ENCODE measurements around the gene KCNE3.
A peak's percentile ranks its signal among the peaks of the same experiment; 100 is the strongest.

KCNE3 gene, protein sequence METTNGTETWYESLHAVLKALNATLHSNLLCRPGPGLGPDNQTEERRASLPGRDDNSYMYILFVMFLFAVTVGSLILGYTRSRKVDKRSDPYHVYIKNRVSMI

DNA sequence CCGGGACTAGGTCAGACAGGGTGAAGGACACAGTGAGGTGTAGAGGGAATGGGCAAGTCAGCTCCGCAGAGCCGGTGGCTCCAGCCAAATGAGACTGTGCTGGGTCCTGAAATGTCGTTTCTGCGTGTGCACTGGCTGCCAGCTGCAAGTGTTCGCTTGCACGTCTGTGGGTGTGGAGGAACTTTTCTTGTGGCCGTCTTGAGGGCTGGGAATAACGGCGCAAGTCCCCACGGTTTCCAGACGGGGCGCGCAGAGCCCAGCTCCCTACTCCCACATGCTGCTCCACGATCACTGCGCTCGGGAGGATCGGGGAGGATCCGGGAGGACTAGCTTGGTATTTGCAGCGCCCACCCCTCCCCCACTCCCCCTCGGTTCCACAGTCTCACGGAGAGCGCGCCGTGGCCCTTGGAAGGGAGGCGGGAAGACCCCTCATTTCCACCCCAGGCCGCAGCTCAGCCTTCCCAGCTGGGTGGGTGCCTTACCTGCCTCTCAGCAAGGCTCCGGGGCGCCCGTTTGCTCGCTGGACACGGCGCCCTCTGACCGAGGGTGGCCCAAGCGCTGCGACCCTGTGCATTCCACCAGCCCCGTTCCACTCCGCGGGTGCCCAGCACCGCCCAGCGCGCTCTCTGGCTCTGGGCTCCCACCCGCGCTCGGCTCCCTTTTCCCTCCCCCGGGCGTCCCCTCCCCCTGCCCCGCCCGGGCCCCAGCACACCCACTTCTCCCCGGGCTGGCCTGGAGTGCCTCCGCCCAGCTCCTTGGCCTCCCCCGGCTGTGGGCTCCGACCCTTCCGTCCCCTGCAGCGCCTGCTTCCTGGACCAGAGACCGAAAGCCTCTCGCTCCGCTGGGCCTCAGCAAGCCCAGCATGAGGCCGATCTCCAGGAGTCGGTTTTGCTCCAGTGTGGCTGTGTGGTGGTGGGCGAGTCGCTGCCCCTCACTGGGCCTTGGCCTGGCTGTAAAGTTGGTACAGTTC lies at the start of gene KCNE3:
KCNE3 (minus strand) TSS at position 634 of the 970 bp plus-strand sequence. CDS start 9,986 bp downstream, outside the sequence.
- no peaks in the 10 kb centered on the region for H3K36me3 ChIP-seq (ENCODE audit: control insufficient read depth, insufficient read depth, low read length, severe bottlenecking)
- H3K4me3 ChIP-seq (ENCODE audit: low read length): peak within 1 kb of the TSS; percentile 60
- peaks cover 47% of the 10 kb centered on the region for H3K27me3 ChIP-seq (replicated peaks; ENCODE audit: control insufficient read depth, insufficient read depth, low read length)
- peak; percentile 39 for DNase-seq (ENCODE audit: low read depth)
- no peaks in the 10 kb centered on the region for H3K9me3 ChIP-seq (ENCODE audit: control insufficient read depth, low read length)
- peaks cover 10% of the 10 kb centered on the region for H3K4me1 ChIP-seq (ENCODE audit: control insufficient read depth, insufficient read depth, low read length)
- peak within 1 kb of the TSS; percentile 17 for H3K9ac ChIP-seq (ENCODE audit: low read length)

DNA sequence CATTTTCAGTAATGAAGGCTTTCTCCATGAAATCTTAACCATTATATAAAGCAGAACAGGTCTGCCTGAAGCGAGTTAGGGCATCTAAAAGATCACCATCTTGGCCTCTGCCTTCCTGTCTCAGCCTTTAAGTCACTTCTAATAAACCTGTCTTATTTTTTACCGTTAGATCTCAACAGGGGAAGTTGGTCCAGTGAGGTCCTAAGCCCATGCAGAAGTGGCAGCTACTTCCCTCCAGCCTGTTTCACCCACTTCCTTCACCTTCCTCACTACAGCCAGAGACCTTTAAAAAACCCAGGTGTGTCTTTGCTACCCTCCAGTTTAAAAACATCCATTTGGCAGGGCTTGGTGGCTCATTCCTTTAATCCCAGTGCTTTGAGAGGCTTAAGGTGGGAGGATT lies 40.2 kb upstream of the KCNE3 start:
- H3K9ac ChIP-seq (ENCODE audit: low read length): no peak overlapping the region
- DNase-seq (ENCODE audit: low read depth): no peak
- H3K36me3 ChIP-seq (ENCODE audit: control insufficient read depth, insufficient read depth, low read length, severe bottlenecking): no peaks in the 10 kb centered on the region
- no peaks in the 10 kb centered on the region for H3K9me3 ChIP-seq (ENCODE audit: control insufficient read depth, low read length)
- H3K4me1 ChIP-seq (ENCODE audit: control insufficient read depth, insufficient read depth, low read length): peaks cover 5% of the 10 kb centered on the region
- H3K4me3 ChIP-seq (ENCODE audit: low read length): no peak overlapping the region
- H3K27me3 ChIP-seq (replicated peaks; ENCODE audit: control insufficient read depth, insufficient read depth, low read length): peaks cover 7% of the 10 kb centered on the region

DNA sequence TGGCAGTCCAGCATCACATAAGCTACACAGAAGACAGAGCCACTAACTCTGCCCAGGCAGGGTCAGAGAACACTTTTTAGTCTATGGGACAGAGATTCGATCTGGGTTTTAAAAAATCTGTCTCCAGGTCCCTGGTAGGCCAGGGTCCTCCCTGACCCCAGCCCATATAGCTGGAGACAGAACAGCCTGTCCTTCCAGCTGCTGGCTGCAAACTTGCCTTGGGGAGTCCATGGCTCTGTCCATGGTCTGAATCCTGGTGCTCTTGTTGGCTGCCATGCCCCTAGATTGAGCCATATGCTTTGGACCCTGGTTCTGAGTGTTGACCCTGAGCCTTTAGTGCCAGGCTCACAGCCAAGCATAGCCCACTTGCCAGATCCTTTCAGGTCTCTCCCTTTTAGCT lies 39.5 kb upstream of the KCNE3 start:
- Histone ChIP-seq H3K9me3 (ENCODE audit: control insufficient read depth, low read length) (no peaks in the 10 kb centered on the region), H3K27me3 (replicated peaks; ENCODE audit: control insufficient read depth, insufficient read depth, low read length) (peaks cover 7% of the 10 kb centered on the region), H3K36me3 (ENCODE audit: control insufficient read depth, insufficient read depth, low read length, severe bottlenecking) (no peaks in the 10 kb centered on the region), H3K4me1 (ENCODE audit: control insufficient read depth, insufficient read depth, low read length) (peaks cover 5% of the 10 kb centered on the region), H3K9ac (ENCODE audit: low read length) (no peak overlapping the region), H3K4me3 (ENCODE audit: low read length) (no peak overlapping the region)
- no peak for DNase-seq (ENCODE audit: low read depth)

DNA sequence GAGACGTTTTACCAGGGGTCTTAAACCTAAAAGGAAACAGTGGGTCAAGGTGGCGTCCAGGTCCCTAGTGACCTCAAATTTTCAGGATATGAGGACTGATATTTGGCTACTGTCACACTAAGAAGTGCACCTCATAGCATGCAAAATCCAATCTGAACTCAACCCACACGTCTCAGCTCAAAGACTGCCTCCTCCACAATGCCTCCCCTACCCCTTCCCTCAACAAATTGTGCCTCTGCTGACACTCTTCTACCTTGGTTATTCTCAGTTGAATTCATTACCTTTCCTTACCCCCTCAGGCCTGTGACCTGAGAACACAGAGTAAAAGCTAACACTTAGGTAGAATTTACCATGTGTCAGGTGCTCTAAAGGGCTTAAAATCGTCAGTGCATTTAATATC lies 38.6 kb upstream of the KCNE3 start:
- peaks cover 5% of the 10 kb centered on the region for H3K4me1 ChIP-seq (ENCODE audit: control insufficient read depth, insufficient read depth, low read length)
- H3K4me3 ChIP-seq (ENCODE audit: low read length): no peak overlapping the region
- H3K9ac ChIP-seq (ENCODE audit: low read length): no peak overlapping the region
- no peaks in the 10 kb centered on the region for H3K36me3 ChIP-seq (ENCODE audit: control insufficient read depth, insufficient read depth, low read length, severe bottlenecking)
- DNase-seq (ENCODE audit: low read depth): no peak
- H3K9me3 ChIP-seq (ENCODE audit: control insufficient read depth, low read length): no peaks in the 10 kb centered on the region
- H3K27me3 ChIP-seq (replicated peaks; ENCODE audit: control insufficient read depth, insufficient read depth, low read length): peaks cover 3% of the 10 kb centered on the region

DNA sequence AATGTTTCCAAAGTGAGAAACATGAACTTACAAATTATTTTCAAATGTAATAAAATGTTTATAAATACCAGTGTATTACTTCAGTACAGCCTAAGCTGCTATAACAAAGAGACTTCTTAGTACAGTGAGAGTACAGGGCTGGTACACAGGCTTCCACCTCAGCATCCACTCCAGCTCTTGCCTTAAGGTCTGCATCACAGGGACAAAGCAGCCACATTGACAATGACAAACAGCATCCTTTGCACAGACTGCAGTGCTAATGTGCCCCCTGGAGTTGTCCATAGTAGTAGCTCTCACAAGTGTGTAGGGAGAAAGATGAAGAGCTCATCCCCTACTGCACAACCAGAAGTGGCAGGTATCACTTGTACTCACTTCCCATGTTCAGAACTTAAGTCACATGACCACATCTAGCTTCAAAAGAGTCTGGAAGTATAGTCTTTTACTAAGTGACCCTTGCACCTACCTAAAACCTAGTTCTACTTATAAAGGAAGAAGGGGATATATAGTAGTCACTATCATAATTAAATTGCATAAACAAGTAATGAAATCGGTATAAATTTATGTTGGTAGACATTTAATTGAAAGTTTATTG lies 36.8 kb upstream of the KCNE3 start:
- Histone ChIP-seq H3K36me3 (ENCODE audit: control insufficient read depth, insufficient read depth, low read length, severe bottlenecking) (no peaks in the 10 kb centered on the region), H3K9ac (ENCODE audit: low read length) (no peak overlapping the region), H3K9me3 (ENCODE audit: control insufficient read depth, low read length) (no peaks in the 10 kb centered on the region), H3K4me3 (ENCODE audit: low read length) (no peak overlapping the region), H3K4me1 (ENCODE audit: control insufficient read depth, insufficient read depth, low read length) (peaks cover 5% of the 10 kb centered on the region), H3K27me3 (replicated peaks; ENCODE audit: control insufficient read depth, insufficient read depth, low read length) (no peaks in the 10 kb centered on the region)
- DNase-seq (ENCODE audit: low read depth): no peak

DNA sequence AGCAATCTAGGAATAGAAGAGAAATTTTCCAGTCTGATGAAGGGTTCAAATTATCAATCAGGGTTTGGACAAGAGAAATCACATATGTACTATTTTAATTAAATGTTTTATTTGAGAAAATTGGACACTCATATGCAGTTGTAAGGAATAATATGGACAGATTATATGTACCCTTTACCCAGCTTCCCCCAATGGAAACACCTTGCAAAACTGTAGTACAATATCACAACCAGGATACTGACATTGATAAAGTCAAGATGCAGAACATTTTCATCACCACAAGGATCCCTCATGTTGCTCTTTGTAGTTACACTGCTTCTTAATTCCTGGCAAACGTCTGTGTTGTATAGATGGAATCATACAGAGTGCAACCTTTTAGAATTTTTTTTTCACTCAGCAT lies 27.6 kb upstream of the KCNE3 start:
- H3K4me3 ChIP-seq (ENCODE audit: low read length): no peak overlapping the region
- DNase-seq (ENCODE audit: low read depth): no peak
- no peak overlapping the region for H3K9ac ChIP-seq (ENCODE audit: low read length)
- H3K27me3 ChIP-seq (replicated peaks; ENCODE audit: control insufficient read depth, insufficient read depth, low read length): no peaks in the 10 kb centered on the region
- H3K9me3 ChIP-seq (ENCODE audit: control insufficient read depth, low read length): no peaks in the 10 kb centered on the region
- H3K36me3 ChIP-seq (ENCODE audit: control insufficient read depth, insufficient read depth, low read length, severe bottlenecking): no peaks in the 10 kb centered on the region
- H3K4me1 ChIP-seq (ENCODE audit: control insufficient read depth, insufficient read depth, low read length): peaks cover 9% of the 10 kb centered on the region

DNA sequence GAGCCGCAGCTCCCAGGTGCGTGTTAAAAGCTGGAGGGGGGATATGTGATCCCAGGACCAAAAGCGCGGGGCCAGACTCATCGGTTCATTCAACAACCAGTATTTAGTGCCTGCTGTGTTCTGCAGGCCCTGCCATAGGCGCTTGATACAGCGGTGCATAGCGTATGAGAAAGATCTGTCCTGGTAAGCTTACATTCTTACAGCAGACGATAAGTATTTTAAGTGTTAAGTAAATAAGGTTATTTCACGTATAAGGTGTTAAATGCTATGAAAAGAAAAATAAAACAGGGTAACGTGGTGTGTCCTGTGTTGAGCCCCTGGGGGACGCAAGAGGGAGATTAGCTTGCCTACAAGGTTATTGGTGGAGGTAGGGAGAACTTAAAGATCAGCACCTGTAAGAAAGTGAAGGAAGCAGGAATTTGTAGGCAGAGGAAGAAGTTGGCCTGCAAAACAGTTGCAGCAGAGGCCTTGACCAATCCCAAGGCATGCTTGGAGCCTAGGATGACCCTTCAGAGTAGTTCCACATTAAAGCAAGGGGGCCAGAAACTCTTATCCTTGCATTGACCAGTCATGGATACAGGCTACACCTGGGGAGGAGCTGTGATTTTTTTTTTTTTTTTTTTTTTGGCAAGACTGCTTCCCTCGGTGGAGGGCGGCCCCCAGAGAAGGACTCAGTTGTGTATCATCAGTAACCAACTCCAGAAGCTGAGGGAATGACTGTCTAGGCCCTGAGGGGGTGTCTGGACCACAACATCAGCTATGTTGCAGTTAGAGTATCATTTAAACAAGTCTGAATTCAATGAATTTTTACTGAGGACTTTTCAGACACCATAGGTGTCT lies 26.7 kb upstream of the KCNE3 start:
- no peaks in the 10 kb centered on the region for H3K9me3 ChIP-seq (ENCODE audit: control insufficient read depth, low read length)
- H3K36me3 ChIP-seq (ENCODE audit: control insufficient read depth, insufficient read depth, low read length, severe bottlenecking): no peaks in the 10 kb centered on the region
- H3K27me3 ChIP-seq (replicated peaks; ENCODE audit: control insufficient read depth, insufficient read depth, low read length): no peaks in the 10 kb centered on the region
- H3K4me3 ChIP-seq (ENCODE audit: low read length): peak overlapping the region; percentile 92
- peak overlapping the region; percentile 97 for H3K9ac ChIP-seq (ENCODE audit: low read length)
- peak; percentile 80 for DNase-seq (ENCODE audit: low read depth)
- H3K4me1 ChIP-seq (ENCODE audit: control insufficient read depth, insufficient read depth, low read length): peaks cover 9% of the 10 kb centered on the region

DNA sequence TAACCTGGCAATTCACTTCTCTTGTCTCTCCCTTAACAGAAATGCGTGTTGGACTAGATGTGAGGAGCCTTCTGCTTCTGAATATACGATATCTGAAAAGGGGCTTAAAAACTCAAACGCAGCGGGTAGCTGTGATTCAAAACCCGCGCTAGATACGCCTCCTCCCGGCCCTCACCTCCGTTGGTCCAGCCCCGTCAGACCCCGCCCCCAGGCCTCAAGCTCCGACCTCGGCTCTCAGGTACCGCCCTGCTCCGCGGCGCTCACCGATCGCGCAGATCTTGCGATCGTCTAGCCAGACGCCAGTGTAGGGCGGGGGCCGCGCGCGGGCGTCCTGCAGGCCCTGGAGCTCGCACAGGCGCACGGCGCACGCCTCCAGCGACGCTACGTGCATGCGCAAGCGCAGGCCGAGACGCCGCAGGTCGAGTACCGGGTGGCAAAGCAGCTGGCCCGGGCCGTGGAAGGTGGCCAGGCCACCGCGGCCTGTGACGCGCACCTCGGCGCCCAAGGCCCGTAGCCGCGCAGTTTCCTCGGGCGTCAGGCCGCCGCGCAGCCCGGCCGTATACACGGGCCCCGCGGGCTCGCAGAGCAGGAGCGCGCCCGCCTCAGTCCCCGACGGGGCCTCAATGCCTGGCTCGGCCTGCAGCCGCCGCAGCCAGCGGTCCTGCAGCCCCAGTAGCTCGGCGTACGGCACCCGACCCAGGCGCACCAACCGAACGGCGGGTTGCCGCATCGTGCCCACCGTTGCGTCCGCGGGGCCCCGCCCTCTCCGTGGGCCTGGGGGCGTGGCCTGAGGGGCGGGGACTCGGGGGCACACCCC lies 25.8 kb upstream of the KCNE3 start, which contains the start of gene LIPT2:
LIPT2 (minus strand) TSS at position 751 of the 817 bp plus-strand sequence; CDS start at position 730, 21 bp downstream.
- Histone ChIP-seq H3K36me3 (ENCODE audit: control insufficient read depth, insufficient read depth, low read length, severe bottlenecking) (no peaks in the 10 kb centered on the region), H3K4me1 (ENCODE audit: control insufficient read depth, insufficient read depth, low read length) (peaks cover 9% of the 10 kb centered on the region), H3K9me3 (ENCODE audit: control insufficient read depth, low read length) (no peaks in the 10 kb centered on the region), H3K27me3 (replicated peaks; ENCODE audit: control insufficient read depth, insufficient read depth, low read length) (no peaks in the 10 kb centered on the region), H3K9ac (ENCODE audit: low read length) (peak within 1 kb of the TSS; percentile 97), H3K4me3 (ENCODE audit: low read length) (peak within 1 kb of the TSS; percentile 92)
- DNase-seq (ENCODE audit: low read depth): peak; percentile 95

DNA sequence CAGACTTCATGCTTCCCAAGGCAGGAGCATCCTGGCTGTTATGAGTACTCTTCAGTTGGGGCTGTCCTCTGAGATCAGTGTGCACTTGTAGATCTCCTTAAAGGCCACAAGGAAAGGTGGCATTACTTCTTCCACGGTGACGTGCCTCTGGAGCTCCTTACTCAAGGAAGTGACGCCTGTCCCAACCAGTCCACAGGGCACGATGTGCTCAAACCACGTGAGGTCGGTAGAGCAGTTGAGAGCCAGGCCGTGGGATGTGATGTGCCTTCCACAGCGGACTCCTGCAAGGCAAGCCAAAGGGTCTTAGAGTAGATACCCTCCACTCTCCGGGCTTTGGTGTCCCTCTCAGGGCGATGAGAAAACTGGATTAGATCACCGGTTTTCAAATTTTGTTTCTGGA lies 24.7 kb upstream of the KCNE3 start:
- Histone ChIP-seq H3K27me3 (replicated peaks; ENCODE audit: control insufficient read depth, insufficient read depth, low read length) (no peaks in the 10 kb centered on the region), H3K4me1 (ENCODE audit: control insufficient read depth, insufficient read depth, low read length) (peaks cover 9% of the 10 kb centered on the region), H3K9ac (ENCODE audit: low read length) (no peak overlapping the region), H3K9me3 (ENCODE audit: control insufficient read depth, low read length) (no peaks in the 10 kb centered on the region), H3K36me3 (ENCODE audit: control insufficient read depth, insufficient read depth, low read length, severe bottlenecking) (no peaks in the 10 kb centered on the region), H3K4me3 (ENCODE audit: low read length) (no peak overlapping the region)
- DNase-seq (ENCODE audit: low read depth): no peak

DNA sequence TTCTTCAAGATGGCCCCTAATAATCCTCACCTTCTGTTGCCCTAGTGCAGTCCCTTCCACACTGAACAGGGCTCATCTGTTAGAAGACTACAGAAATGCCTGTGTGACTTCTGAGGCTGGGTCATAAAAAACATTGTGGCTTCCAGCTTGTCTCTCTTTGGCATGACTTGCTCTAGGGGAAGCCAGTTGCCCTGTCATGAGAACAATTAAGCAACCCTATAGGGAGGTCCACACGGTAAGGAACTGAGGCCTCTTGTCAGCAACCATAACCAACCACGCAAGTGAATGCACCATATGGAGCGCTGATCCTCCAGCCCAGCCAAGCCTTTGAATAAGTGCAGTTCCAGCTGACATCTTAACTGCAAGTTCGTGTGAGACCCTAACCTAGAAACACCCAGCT lies 23.6 kb upstream of the KCNE3 start:
- no peak overlapping the region for H3K9ac ChIP-seq (ENCODE audit: low read length)
- no peak for DNase-seq (ENCODE audit: low read depth)
- H3K27me3 ChIP-seq (replicated peaks; ENCODE audit: control insufficient read depth, insufficient read depth, low read length): no peaks in the 10 kb centered on the region
- H3K4me3 ChIP-seq (ENCODE audit: low read length): no peak overlapping the region
- peaks cover 9% of the 10 kb centered on the region for H3K4me1 ChIP-seq (ENCODE audit: control insufficient read depth, insufficient read depth, low read length)
- no peaks in the 10 kb centered on the region for H3K9me3 ChIP-seq (ENCODE audit: control insufficient read depth, low read length)
- H3K36me3 ChIP-seq (ENCODE audit: control insufficient read depth, insufficient read depth, low read length, severe bottlenecking): no peaks in the 10 kb centered on the region
